GM21423 (cell line): ENCODE results near the gene PRRT3.
A peak's percentile ranks its signal among the peaks of the same experiment; 100 is the strongest.
"Not testable (repeated sequence)": the region's sequence is repeated elsewhere in the genome, so short reads cannot be mapped to it uniquely, and the experiment has no call there.

Source experiments
- ATAC-seq: cut with Tn5 transposase; IDR thresholded peaks from one replicate; pipeline ENCODE4 v1.9.1; 2021; ENCODE audit warnings: mild to moderate bottlenecking, moderate library complexity; ENCODE audit not compliant: unreplicated experiment

PRRT3 gene

GRCh38 chr3:9947025-9947995 lies 4.9 kb downstream of the PRRT3 start:
- ATAC-seq: no peak

- ATAC-seq: peak; percentile 38
These were observed 5.8 kb downstream of the PRRT3 start for GRCh38 chr3:9946112-9947024.

- ATAC-seq: no peak
These were observed 6.8 kb downstream of the PRRT3 start for GRCh38 chr3:9945358-9945757.

DNA sequence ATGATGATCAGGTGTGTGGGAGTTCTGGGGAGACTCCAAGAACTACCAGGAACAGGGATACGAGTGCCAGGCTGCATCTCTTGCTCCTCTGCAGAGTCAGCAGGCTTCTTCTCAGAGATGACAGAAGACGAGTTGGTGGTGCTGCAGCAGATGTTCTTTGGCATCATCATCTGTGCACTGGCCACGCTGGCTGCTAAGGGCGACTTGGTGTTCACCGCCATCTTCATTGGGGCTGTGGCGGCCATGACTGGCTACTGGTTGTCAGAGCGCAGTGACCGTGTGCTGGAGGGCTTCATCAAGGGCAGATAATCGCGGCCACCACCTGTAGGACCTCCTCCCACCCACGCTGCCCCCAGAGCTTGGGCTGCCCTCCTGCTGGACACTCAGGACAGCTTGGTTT lies 7.9 kb downstream of the PRRT3 start:
- ATAC-seq: no peak

- ATAC-seq: no peak
These were observed 9.1 kb downstream of the PRRT3 start for GRCh38 chr3:9942934-9943690.

GRCh38 chr3:9942164-9942563 lies 10.0 kb downstream of the PRRT3 start:
- no peak for ATAC-seq

- ATAC-seq: no peak
These were observed 11.5 kb downstream of the PRRT3 start for GRCh38 chr3:9940746-9941145.

GRCh38 chr3:9939906-9940305 lies 12.3 kb downstream of the PRRT3 start:
- not testable (repeated sequence) for ATAC-seq

DNA sequence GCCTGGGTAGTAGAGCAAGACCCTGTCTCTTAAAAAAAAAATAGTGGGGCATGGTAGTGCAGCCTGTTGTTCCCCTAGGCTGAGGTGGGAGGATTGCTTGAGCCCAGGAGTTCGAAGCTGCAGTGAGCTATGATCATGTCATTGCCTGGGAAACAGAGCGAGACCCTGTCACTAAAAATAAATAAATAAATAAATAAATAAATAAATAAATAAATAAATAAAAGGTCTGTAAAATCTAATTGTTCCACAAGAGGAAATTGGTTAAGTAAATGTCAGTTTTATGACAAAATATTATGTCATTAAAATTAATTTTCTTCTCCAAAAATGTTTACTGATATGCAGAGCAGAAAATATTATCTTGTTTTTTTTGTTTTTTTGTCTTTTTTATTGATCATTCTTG lies 13.2 kb downstream of the PRRT3 start:
- ATAC-seq: no peak

GRCh38 chr3:9937486-9938238 lies 14.5 kb downstream of the PRRT3 start:
- ATAC-seq: no peak

GRCh38 chr3:9935966-9936510 lies 16.2 kb downstream of the PRRT3 start:
- ATAC-seq: no peak

DNA sequence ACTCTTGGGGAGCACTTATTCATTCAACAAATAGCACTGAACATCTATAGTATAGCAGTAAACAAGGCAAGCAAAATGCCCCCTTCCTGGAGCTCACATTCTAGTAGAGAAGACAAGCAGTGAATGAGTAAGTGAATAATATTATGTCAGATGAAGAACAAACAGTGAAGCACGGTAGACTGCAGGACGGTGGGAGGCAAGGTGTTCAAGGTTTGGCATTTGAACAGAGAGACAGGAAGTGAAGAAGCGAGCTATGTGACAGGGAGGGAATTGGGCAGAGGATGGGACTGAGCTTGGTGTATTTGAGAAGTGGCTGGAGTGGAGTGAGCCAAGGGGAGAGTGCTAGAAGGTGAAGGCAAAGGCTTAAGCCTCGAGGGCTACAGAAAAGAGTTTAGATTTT lies 17.2 kb downstream of the PRRT3 start:
- ATAC-seq: no peak

GRCh38 chr3:9934235-9934621 lies 18.0 kb downstream of the PRRT3 start:
- no peak for ATAC-seq

- peak; percentile 84 for ATAC-seq
These were observed 18.5 kb downstream of the PRRT3 start, which contains the start of gene CRELD1 for GRCh38 chr3:9933561-9934234. Gene CRELD1 (plus strand): TSS chr3:9933834. CDS start chr3:9934439, 605 bp downstream.

GRCh38 chr3:9932843-9933560 lies 19.2 kb downstream of the PRRT3 start:
- ATAC-seq: peak; percentile 59

DNA sequence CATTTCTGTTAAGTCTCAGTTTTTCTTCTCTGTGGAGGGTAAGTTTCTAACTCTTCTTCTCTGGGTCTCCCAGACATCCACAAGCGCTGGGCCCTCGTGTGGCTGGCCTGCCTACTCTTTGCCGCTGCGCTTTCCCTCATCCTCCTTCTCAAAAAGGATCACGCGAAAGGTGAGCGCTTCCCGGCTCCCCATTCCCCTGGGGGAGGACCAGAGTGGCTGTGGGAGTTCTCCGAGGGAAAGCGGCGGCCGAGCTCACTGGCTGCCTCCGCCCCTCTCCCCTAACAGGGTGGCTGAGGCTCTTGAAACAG lies 19.7 kb downstream of the PRRT3 start:
- no peak for ATAC-seq

DNA sequence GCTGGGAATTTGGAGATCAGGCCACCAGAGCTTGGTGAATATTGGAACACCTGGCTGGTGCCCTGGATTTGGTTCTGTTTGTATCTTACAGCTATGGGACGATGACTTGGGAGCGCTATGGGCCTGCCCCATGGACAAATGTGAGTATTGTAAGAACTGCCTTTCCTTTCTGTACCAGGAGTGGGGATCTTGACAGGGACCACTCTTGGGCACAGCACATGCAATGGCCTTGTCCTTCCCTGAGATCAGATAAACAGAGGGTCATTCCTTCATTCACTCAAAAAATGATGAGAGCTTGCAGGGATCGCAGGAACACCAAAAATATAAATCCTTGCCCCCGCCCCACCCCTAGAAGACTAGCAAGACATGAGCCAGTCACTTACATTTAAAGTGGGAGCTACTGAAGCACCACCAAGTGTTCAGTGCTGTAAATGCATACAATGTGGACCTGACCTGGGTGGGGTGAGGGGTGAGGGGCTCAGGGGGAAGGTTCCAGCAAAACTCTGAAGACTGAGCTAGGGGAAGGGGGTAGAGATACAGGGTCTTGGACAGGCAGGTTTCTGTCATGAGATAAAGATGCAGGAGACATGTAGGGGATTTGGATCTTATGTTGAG lies 21.3 kb downstream of the PRRT3 start:
- no peak for ATAC-seq

DNA sequence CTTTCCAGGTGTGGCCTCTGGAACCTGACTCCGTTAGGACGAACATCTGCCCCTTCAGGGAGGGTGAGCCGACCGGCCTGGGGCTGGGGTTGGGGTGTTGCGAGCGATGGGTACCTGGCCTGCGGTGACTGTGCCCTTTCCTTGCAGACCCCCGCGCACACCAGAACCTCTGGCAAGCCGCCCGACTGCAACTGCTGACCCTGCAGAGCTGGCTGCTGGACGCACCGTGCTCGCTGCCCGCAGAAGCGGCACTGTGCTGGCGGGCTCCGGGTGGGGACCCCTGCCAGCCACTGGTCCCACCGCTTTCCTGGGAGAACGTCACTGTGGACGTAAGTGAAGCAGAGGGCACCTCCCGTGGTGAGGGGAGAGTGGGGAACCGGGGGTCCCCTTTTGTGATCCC lies 24.1 kb downstream of the PRRT3 start:
- no peak for ATAC-seq
